Heart left ventricle (tissue), 16 donors: Measurements from ENCODE around the gene SPNS3. TPM values are rescaled to one million over a fixed set of nuclear protein-coding genes. Genes with fewer than 3 reads are reported as not detected.

ENCODE experiments used
- ATAC-seq, 4 donors: fragments of 200-7000 bp; cut with Tn5 transposase; one replicate each; pipeline ENCODE4 v1.9.1; 2020 to 2022; ENCODE audit warnings: moderate library complexity in 4 of 4, mild to moderate bottlenecking in 3 of 4, moderate number of reproducible peaks in 1 of 4
- DNase-seq, 5 donors: peaks; one replicate each; pipeline ENCODE4 v3.0.0-alpha.2; 2020
- H3K27ac ChIP-seq, 12 donors: fragments of 200-600 bp; sonication (generic) in 4 of 12; one replicate each; pipeline versions ENCODE4 v1.5.0 to v1.8.0; 2016 to 2022; ENCODE audit warnings: mild to moderate bottlenecking in 2 of 12
- H3K27me3 ChIP-seq, 9 donors: fragments of 200-600 bp; sonication (generic) in 2 of 9; one replicate each; pipeline versions ENCODE4 v1.5.1 to v1.8.0; 2016 to 2022; ENCODE audit warnings: mild to moderate bottlenecking in 3 of 9
- H3K36me3 ChIP-seq, 9 donors: fragments of 200-600 bp; sonication (generic) in 2 of 9; one replicate each; pipeline versions ENCODE4 v1.5.0 to v1.8.0; 2018 to 2022; ENCODE audit warnings: mild to moderate bottlenecking in 2 of 9
- H3K4me1 ChIP-seq, 12 donors: fragments of 200-600 bp; sonication (generic) in 4 of 12; one replicate each; pipeline versions ENCODE4 v1.5.0 to v1.8.0; 2016 to 2022; ENCODE audit warnings: mild to moderate bottlenecking in 3 of 12
- H3K4me3 ChIP-seq, 12 donors: fragments of 200-600 bp; sonication (generic) in 4 of 12; one replicate each; pipeline versions ENCODE4 v1.5.0 to v1.8.0; 2017 to 2022; ENCODE audit warnings: mild to moderate bottlenecking in 9 of 12, moderate library complexity in 4 of 12
- H3K9me3 ChIP-seq, 12 donors: fragments of 200-600 bp; sonication (generic) in 4 of 12; one replicate each; pipeline versions ENCODE4 v1.5.0 to v1.8.0; 2016 to 2022; ENCODE audit warnings: mild to moderate bottlenecking in 1 of 12
- CTCF ChIP-seq, 12 donors: fragments of 200-600 bp; sonication (generic) in 4 of 12; IDR thresholded peaks; one replicate each; pipeline versions ENCODE4 v1.5.0 to v1.8.0; 2018 to 2022; ENCODE audit warnings: antibody characterized with exemption in 12 of 12, mild to moderate bottlenecking in 5 of 12
- POLR2A ChIP-seq, 2 donors: fragments of 450-650 bp; IDR thresholded peaks; one replicate each; pipeline ENCODE4 v1.6.1; 2017; ENCODE audit warnings: antibody characterized with exemption in 2 of 2, mild to moderate bottlenecking in 2 of 2, moderate library complexity in 2 of 2
- WGBS, 4 donors: extraction: QIAGEN DNeasy Blood & Tissue Kit in 2 of 4; methylation state at CpG; one replicate each; pipeline versions ENCODE4 v1.1.5 to v1.1.7; 2013 to 2018; 5-methylcytosine and 5-hydroxymethylcytosine counted together
- intact Hi-C, 10 donors: fragments of 100-400 bp; cut with DNase I; formaldehyde crosslinking; loops; one replicate each; pipeline versions ENCODE4 v1.11.1 to v1.14.2; 2022
- polyA plus RNA-seq, 2 donors: library from polyadenylated mRNA; stranded (reverse); fragments of 200-250 nt; gene quantifications; one replicate each; pipeline ENCODE4 v1.2.3, GENCODE V29; 2013
- total RNA-seq, 9 donors: library from RNA; depleted of rRNA in 2 of 9; stranded (reverse); fragments of >200 nt in 2 of 9; fragmentation: NEBNext Ultra II Directional in 3 of 9; extraction: Animal tissue kit (Norgen Biotek cat#: 25700) in 3 of 9; gene quantifications; one replicate each; pipeline versions ENCODE4 v1.1.0 to v1.2.4, GENCODE V29; 2016 to 2023
- donor health status: ischemic (EF 13 %, LVEDD 7.1; RV severe dilation, severe dysfunction).
- donor health status: healthy with polysubstance abuse.
- donor health status: DM: no; HTN: yes; CAD: no.
- donor health status: DM: no; HTN: no; CAD: no.
- donor health status: ischemic (EF 25% LVEDD 6.9; RV normal size, moderate dysfunction).
- donor health status: ischemic (EF 25% LVEDD 5.7; RV mildly dilated, moderate dysfunction).
- donor health status: healthy.
- donor health status: DM: yes; HTN: yes; CAD: no.
- donor health status: ischemic (EF 35%, LVEDD 5.7; RV mildly dilated, moderate dysfunction).
- donor health status: nonischemic (EF 11% LVEDD 7.7; RV severe dilation, severe dysfunction).
- donor health status: DM: yes; HTN: yes; CAD: no.
- donor health status: PGD.
- donor health status: ischemic (EF 29% LVEDD 5.4; RV normal size, mild dysfunction).
- donor health status: nonischemic (EF 23%, LVEDD 6.1; RV moderate dilation, normal function).

Gene SPNS3
- total and polyA plus RNA-seq, 11 donors = 0.23 to 1.9 (median 1.1) TPM; not detected in 3

- DNase-seq (peak in 1 of 5 donors; percentile 4), ATAC-seq (no peak)
- intact Hi-C loops = loop anchor here in 6 of 10 donors (10.0 kb wide), 3 partner anchors 79 to 199 kb away; no protein-coding TSS in a partner anchor
- Histone ChIP-seq H3K4me3 (no peak overlapping the region), H3K36me3 (no peaks in the 10 kb centered on the region), H3K9me3 (peaks cover 0 to 6% (median 0%) of the 10 kb centered on the region in 12 donors), H3K27ac (no peak overlapping the region), H3K27me3 (no peaks in the 10 kb centered on the region), H3K4me1 (peaks cover 0 to 14% (median 0%) of the 10 kb centered on the region in 12 donors)
- 71 to 94% (median 82%) methylated on average over 10 of the region's 10 CpGs for WGBS, 4 donors
- no peak for TF ChIP-seq CTCF (IDR thresholded peaks at IDR 0.05)
- no peak for TF ChIP-seq POLR2A (IDR thresholded peaks at IDR 0.05)
Measured at GRCh38 chr17:4425398-4425797, 8.3 kb upstream of the SPNS3 start.

GRCh38 chr17:4426499-4427208 is 7.1 kb upstream of the SPNS3 start:
- peak in 1 of 5 donors; percentile 17 for DNase-seq
- ATAC-seq = no peak
- TF ChIP-seq POLR2A (IDR thresholded peaks at IDR 0.05) (no peak), CTCF (IDR thresholded peaks at IDR 0.05) (no peak)
- Histone ChIP-seq H3K27me3 (no peaks in the 10 kb centered on the region), H3K36me3 (no peaks in the 10 kb centered on the region), H3K4me3 (no peak overlapping the region), H3K4me1 (peaks cover 0 to 10% (median 0%) of the 10 kb centered on the region in 12 donors), H3K27ac (no peak overlapping the region), H3K9me3 (peaks cover 0 to 6% (median 0%) of the 10 kb centered on the region in 12 donors)
- WGBS, 4 donors = 77 to 84% (median 82%) methylated on average over 10 of the region's 10 CpGs
- intact Hi-C loops = loop anchor here in 6 of 10 donors (10.0 kb wide), 3 partner anchors 78 to 198 kb away; no protein-coding TSS in a partner anchor

GRCh38 chr17:4427505-4427904 is 6.2 kb upstream of the SPNS3 start:
- DNase-seq (peak in 1 of 5 donors; percentile 11), ATAC-seq (no peak)
- WGBS, 4 donors = 79 to 86% (median 84%) methylated on average over 11 of the region's 11 CpGs
- TF ChIP-seq CTCF (IDR thresholded peaks at IDR 0.05) (no peak), POLR2A (IDR thresholded peaks at IDR 0.05) (no peak)
- Histone ChIP-seq H3K27ac (no peak overlapping the region), H3K4me1 (peaks cover 0 to 10% (median 0%) of the 10 kb centered on the region in 12 donors), H3K4me3 (no peak overlapping the region), H3K27me3 (no peaks in the 10 kb centered on the region), H3K36me3 (no peaks in the 10 kb centered on the region), H3K9me3 (peaks cover 0 to 4% (median 0%) of the 10 kb centered on the region in 12 donors)
- intact Hi-C loops = loop anchor here in 6 of 10 donors (10.0 kb wide), 3 partner anchors 77 to 197 kb away; no protein-coding TSS in a partner anchor

- Histone ChIP-seq H3K27ac (no peak overlapping the region), H3K4me3 (no peak overlapping the region), H3K9me3 (no peaks in the 10 kb centered on the region), H3K4me1 (peaks cover 0 to 35% (median 10%) of the 10 kb centered on the region in 12 donors), H3K27me3 (no peaks in the 10 kb centered on the region), H3K36me3 (no peaks in the 10 kb centered on the region)
- DNase-seq = no peak
- intact Hi-C loops = loop anchor here in 2 of 10 donors (5.0 to 10.0 kb wide), 2 partner anchors 41 to 58 kb away; partner anchors contain the start of gene SPNS2 (in 1 of the 2)
- no peak for TF ChIP-seq CTCF (IDR thresholded peaks at IDR 0.05)
- no peak for TF ChIP-seq POLR2A (IDR thresholded peaks at IDR 0.05)
- WGBS, 4 donors = 88 to 96% (median 94%) methylated on average over 4 of the region's 4 CpGs
- no peak for ATAC-seq
Measured at GRCh38 chr17:4436381-4436780, 2.6 kb downstream of the SPNS3 start.
